GM21717 (cell line): ENCODE measurements around the gene PDE4D.

ENCODE experiments used
- ATAC-seq: cut with Tn5 transposase; IDR thresholded peaks from one replicate; pipeline ENCODE4 v1.9.1; 2021; ENCODE audit warnings: mild to moderate bottlenecking, moderate library complexity; ENCODE audit not compliant: unreplicated experiment

PDE4D gene

GRCh38 chr5:58926541-58926935 is 967.0 kb downstream of the PDE4D start:
- no peak for ATAC-seq

- ATAC-seq = no peak
Observed at GRCh38 chr5:58925627-58926540, 967.6 kb downstream of the PDE4D start.

GRCh38 chr5:58924306-58924705 is 969.2 kb downstream of the PDE4D start:
- no peak for ATAC-seq

- no peak for ATAC-seq
Observed at GRCh38 chr5:58923355-58923754, 970.2 kb downstream of the PDE4D start.

GRCh38 chr5:58922461-58923171 is 970.9 kb downstream of the PDE4D start:
- no peak for ATAC-seq

- no peak for ATAC-seq
Observed at GRCh38 chr5:58921159-58921558, 972.4 kb downstream of the PDE4D start.

GRCh38 chr5:58919833-58920232 is 973.7 kb downstream of the PDE4D start:
- ATAC-seq = no peak
